Measurements from ENCODE around the gene UGT2A3.

The UGT2A3 gene

DNA sequence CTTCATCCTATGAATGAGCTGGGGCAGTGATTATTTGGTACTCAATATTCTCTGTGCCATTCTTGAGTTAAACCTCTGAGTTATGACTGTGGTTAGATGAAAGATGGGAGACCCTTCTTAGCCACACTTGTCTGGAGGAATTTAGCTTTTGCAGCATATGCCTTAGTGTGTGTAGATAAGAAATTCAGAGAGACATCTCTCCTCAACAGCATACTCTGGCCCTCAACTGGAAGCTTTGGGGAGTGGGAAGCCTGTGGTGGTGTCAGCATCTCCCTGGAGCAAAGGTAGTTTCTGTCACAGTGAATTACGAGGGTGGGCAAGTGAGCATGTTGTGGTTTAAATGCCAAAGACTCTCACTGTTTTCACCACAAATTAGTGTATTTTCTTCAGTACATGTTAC is 58.7 kb downstream of the UGT2A3 start:
- ChIA-PET POLR2A (no interaction called here), CTCF (interaction anchor here (0.9 to 1.4 kb wide), 2 partner anchors 23 to 277 kb away, joined by 3 read pairs; no protein-coding TSS in a partner anchor)
- TF ChIP-seq, protein P1, sequence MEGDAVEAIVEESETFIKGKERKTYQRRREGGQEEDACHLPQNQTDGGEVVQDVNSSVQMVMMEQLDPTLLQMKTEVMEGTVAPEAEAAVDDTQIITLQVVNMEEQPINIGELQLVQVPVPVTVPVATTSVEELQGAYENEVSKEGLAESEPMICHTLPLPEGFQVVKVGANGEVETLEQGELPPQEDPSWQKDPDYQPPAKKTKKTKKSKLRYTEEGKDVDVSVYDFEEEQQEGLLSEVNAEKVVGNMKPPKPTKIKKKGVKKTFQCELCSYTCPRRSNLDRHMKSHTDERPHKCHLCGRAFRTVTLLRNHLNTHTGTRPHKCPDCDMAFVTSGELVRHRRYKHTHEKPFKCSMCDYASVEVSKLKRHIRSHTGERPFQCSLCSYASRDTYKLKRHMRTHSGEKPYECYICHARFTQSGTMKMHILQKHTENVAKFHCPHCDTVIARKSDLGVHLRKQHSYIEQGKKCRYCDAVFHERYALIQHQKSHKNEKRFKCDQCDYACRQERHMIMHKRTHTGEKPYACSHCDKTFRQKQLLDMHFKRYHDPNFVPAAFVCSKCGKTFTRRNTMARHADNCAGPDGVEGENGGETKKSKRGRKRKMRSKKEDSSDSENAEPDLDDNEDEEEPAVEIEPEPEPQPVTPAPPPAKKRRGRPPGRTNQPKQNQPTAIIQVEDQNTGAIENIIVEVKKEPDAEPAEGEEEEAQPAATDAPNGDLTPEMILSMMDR (IDR thresholded peaks at IDR 0.05; ENCODE audit: control extremely low read depth, extremely low read depth, low read depth, missing control alignments): no peak
- no peak for DNase-seq (ENCODE audit: extremely low spot score)

DNA sequence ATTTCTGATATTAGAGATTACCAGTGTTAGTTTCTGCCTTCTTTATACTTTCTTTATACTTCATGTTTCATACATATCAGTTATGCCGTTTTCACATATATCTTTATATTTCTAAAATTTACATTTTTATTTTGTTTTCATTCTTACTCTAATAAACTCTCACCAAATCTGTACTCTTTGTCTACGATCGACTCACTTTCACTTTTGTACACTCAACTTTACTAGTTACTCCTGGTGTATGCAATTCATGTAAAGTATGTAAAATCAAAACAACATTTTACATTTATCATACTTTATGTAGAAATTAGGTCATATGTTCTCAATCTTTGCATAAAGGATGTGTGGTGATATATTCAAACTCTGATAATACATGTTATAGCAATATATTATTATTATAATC is 59.9 kb downstream of the UGT2A3 start:
- ChIA-PET CTCF (interaction anchor here (1.4 kb wide), 1 partner anchor 21 kb away, joined by 3 read pairs; no protein-coding TSS in a partner anchor), POLR2A (no interaction called here)
- TF ChIP-seq, protein P1 (IDR thresholded peaks at IDR 0.05; ENCODE audit: control extremely low read depth, extremely low read depth, low read depth, missing control alignments): no peak
- no peak for DNase-seq (ENCODE audit: extremely low spot score)

- POLR2A ChIA-PET: no interaction called here
- no peak for DNase-seq (ENCODE audit: extremely low spot score)
Observed at GRCh38 chr4:68885545-68885944, 66.1 kb downstream of the UGT2A3 start.

GRCh38 chr4:68883870-68884269 is 67.7 kb downstream of the UGT2A3 start:
- CTCF ChIA-PET: no interaction called here

More at GRCh38 chr4:68885545-68885944, 66.1 kb downstream of the UGT2A3 start:
- TF ChIP-seq, protein P1 (IDR thresholded peaks at IDR 0.05; ENCODE audit: control extremely low read depth, extremely low read depth, low read depth, missing control alignments): no peak
- CTCF ChIA-PET: no interaction called here

More at GRCh38 chr4:68883870-68884269, 67.7 kb downstream of the UGT2A3 start:
- DNase-seq (ENCODE audit: extremely low spot score): no peak
- TF ChIP-seq, protein P1 (IDR thresholded peaks at IDR 0.05; ENCODE audit: control extremely low read depth, extremely low read depth, low read depth, missing control alignments): no peak
- POLR2A ChIA-PET: no interaction called here
